Parathyroid adenoma (tissue), 2 donors: ENCODE results near the gene WNK2.

Experiments used
- H2AFZ ChIP-seq: fragments of 300-600 bp; sonication (generic); one replicate; pipeline ENCODE4 v1.7.0; 2017; ENCODE audit warnings: antibody characterized with exemption, mild to moderate bottlenecking
- H3K27ac ChIP-seq: fragments of 300-600 bp; sonication (generic); one replicate; pipeline ENCODE4 v1.7.0; 2017
- H3K27me3 ChIP-seq: fragments of 300-600 bp; sonication (generic); one replicate; pipeline ENCODE4 v1.7.0; 2017; ENCODE audit warnings: low read length; ENCODE audit not compliant: control insufficient read depth, insufficient read depth
- H3K36me3 ChIP-seq: fragments of 300-600 bp; sonication (generic); one replicate; pipeline ENCODE4 v1.7.0; 2017; ENCODE audit warnings: low read length; ENCODE audit not compliant: control insufficient read depth, insufficient read depth
- H3K4me1 ChIP-seq: fragments of 300-600 bp; sonication (generic); one replicate; pipeline ENCODE4 v1.7.0; 2017; ENCODE audit warnings: control low read depth
- H3K4me2 ChIP-seq: fragments of 300-600 bp; sonication (generic); one replicate; pipeline ENCODE4 v1.7.0; 2017; ENCODE audit warnings: low read length
- H3K4me3 ChIP-seq: fragments of 300-600 bp; sonication (generic); one replicate; pipeline ENCODE4 v1.7.0; 2017; ENCODE audit warnings: low read depth, low read length
- H3K79me2 ChIP-seq: fragments of 300-600 bp; sonication (generic); one replicate; pipeline ENCODE4 v1.7.0; 2017; ENCODE audit warnings: control low read depth
- H3K9ac ChIP-seq: fragments of 300-600 bp; sonication (generic); one replicate; pipeline ENCODE4 v1.7.0; 2017; ENCODE audit warnings: mild to moderate bottlenecking
- H3K9me3 ChIP-seq: fragments of 300-600 bp; sonication (generic); one replicate; pipeline ENCODE4 v1.7.0; 2017; ENCODE audit warnings: low read length; ENCODE audit not compliant: control insufficient read depth
- CTCF ChIP-seq: fragments of 300-600 bp; sonication (generic); IDR thresholded peaks from one replicate; pipeline ENCODE4 v1.7.0; 2017; ENCODE audit warnings: antibody characterized with exemption, mild to moderate bottlenecking
- donor health status: primary hyperparathyroidism.

The WNK2 gene

GRCh38 chr9:93194221-93194625 lies 10.3 kb downstream of the WNK2 start:
- H2AFZ ChIP-seq = no peak overlapping the region
- no peak overlapping the region for H3K27ac ChIP-seq
- H3K9ac ChIP-seq = no peak overlapping the region
- H3K4me2 ChIP-seq = no peak overlapping the region
- no peaks in the 10 kb centered on the region for H3K9me3 ChIP-seq
- H3K4me1 ChIP-seq = no peaks in the 10 kb centered on the region
- no peaks in the 10 kb centered on the region for H3K27me3 ChIP-seq
- H3K4me3 ChIP-seq = no peak overlapping the region
- no peaks in the 10 kb centered on the region for H3K36me3 ChIP-seq
- no peak for TF ChIP-seq CTCF
- H3K79me2 ChIP-seq = no peaks in the 10 kb centered on the region

- H3K27me3 ChIP-seq = no peaks in the 10 kb centered on the region
- no peak overlapping the region for H3K9ac ChIP-seq
- TF ChIP-seq CTCF = no peak
- no peak overlapping the region for H3K4me3 ChIP-seq
- H3K79me2 ChIP-seq = no peaks in the 10 kb centered on the region
- H3K27ac ChIP-seq = no peak overlapping the region
- no peaks in the 10 kb centered on the region for H3K36me3 ChIP-seq
- no peaks in the 10 kb centered on the region for H3K4me1 ChIP-seq
- no peak overlapping the region for H2AFZ ChIP-seq
- H3K4me2 ChIP-seq = no peak overlapping the region
- H3K9me3 ChIP-seq = no peaks in the 10 kb centered on the region
Measured at GRCh38 chr9:93194641-93195040, 10.7 kb downstream of the WNK2 start.

GRCh38 chr9:93196096-93197055 lies 12.4 kb downstream of the WNK2 start:
- H3K4me2 ChIP-seq = no peak overlapping the region
- no peak overlapping the region for H3K9ac ChIP-seq
- H3K4me3 ChIP-seq = no peak overlapping the region
- H3K27ac ChIP-seq = no peak overlapping the region
- no peaks in the 10 kb centered on the region for H3K9me3 ChIP-seq
- no peak for TF ChIP-seq CTCF
- peaks cover 4% of the 10 kb centered on the region for H3K4me1 ChIP-seq
- H2AFZ ChIP-seq = no peak overlapping the region
- H3K79me2 ChIP-seq = no peaks in the 10 kb centered on the region
- H3K36me3 ChIP-seq = no peaks in the 10 kb centered on the region
- no peaks in the 10 kb centered on the region for H3K27me3 ChIP-seq

GRCh38 chr9:93197670-93198069 lies 13.7 kb downstream of the WNK2 start:
- no peaks in the 10 kb centered on the region for H3K27me3 ChIP-seq
- no peak overlapping the region for H3K4me2 ChIP-seq
- H3K9me3 ChIP-seq = no peaks in the 10 kb centered on the region
- no peak overlapping the region for H2AFZ ChIP-seq
- H3K27ac ChIP-seq = no peak overlapping the region
- no peaks in the 10 kb centered on the region for H3K79me2 ChIP-seq
- H3K36me3 ChIP-seq = no peaks in the 10 kb centered on the region
- TF ChIP-seq CTCF = no peak
- no peak overlapping the region for H3K4me3 ChIP-seq
- H3K4me1 ChIP-seq = peaks cover 4% of the 10 kb centered on the region
- H3K9ac ChIP-seq = no peak overlapping the region
